OCI-M1 (cell line): ENCODE data around the gene SAMD7.
A peak's percentile ranks its signal among the peaks of the same experiment; 100 is the strongest.

Experiments
- DNase-seq: peaks from one replicate; lab custom pipeline; 2025; lab: John Stamatoyannopoulos, UW

Gene SAMD7

GRCh38 chr3:169911272-169911671 lies at the start of gene SAMD7:
TSS of gene SAMD7 (plus strand) at chr3:169911572. CDS start at chr3:169919499, 7,927 bp downstream.
- DNase-seq, result no peak

GRCh38 chr3:169861871-169862270 lies 49.5 kb upstream of the SAMD7 start:
- DNase-seq, result no peak

GRCh38 chr3:169863458-169863899 lies 47.9 kb upstream of the SAMD7 start:
- DNase-seq, result peak; percentile 83

- DNase-seq, result no peak
These were observed 47.1 kb upstream of the SAMD7 start for GRCh38 chr3:169864270-169864669.

GRCh38 chr3:169865176-169865767 lies 46.1 kb upstream of the SAMD7 start:
- DNase-seq, result no peak

- DNase-seq, result no peak
These were observed 43.7 kb upstream of the SAMD7 start for GRCh38 chr3:169867584-169868210.

GRCh38 chr3:169868369-169868768 lies 43.0 kb upstream of the SAMD7 start:
- DNase-seq, result no peak

- no peak for DNase-seq
These were observed 41.7 kb upstream of the SAMD7 start, which contains the start of gene LRRC31 for GRCh38 chr3:169869484-169870220. TSS of gene LRRC31 (minus strand) at chr3:169869935. CDS start at chr3:169869807, 128 bp downstream.

- no peak for DNase-seq
These were observed 40.1 kb upstream of the SAMD7 start for GRCh38 chr3:169871129-169871886.

- no peak for DNase-seq
These were observed 32.3 kb upstream of the SAMD7 start for GRCh38 chr3:169879013-169879557.

- DNase-seq, result no peak
These were observed 31.4 kb upstream of the SAMD7 start for GRCh38 chr3:169879845-169880575.

GRCh38 chr3:169880576-169881250 lies 30.7 kb upstream of the SAMD7 start:
- DNase-seq, result no peak

- DNase-seq, result no peak
These were observed 24.7 kb upstream of the SAMD7 start for GRCh38 chr3:169886671-169887070.

GRCh38 chr3:169891886-169892285 lies 19.5 kb upstream of the SAMD7 start:
- DNase-seq, result no peak

- DNase-seq, result peak; percentile 34
These were observed 17.3 kb upstream of the SAMD7 start for GRCh38 chr3:169894110-169894509.

GRCh38 chr3:169895072-169895471 lies 16.3 kb upstream of the SAMD7 start:
- DNase-seq, result no peak

GRCh38 chr3:169897284-169897683 lies 14.1 kb upstream of the SAMD7 start:
- no peak for DNase-seq

- no peak for DNase-seq
These were observed 9.9 kb upstream of the SAMD7 start for GRCh38 chr3:169901453-169901852.

GRCh38 chr3:169905404-169905803 lies 6.0 kb upstream of the SAMD7 start:
- no peak for DNase-seq

GRCh38 chr3:169907476-169907875 lies 3.9 kb upstream of the SAMD7 start:
- no peak for DNase-seq

- no peak for DNase-seq
These were observed 3.4 kb upstream of the SAMD7 start for GRCh38 chr3:169907944-169908343.
